Nephron (organoid): ENCODE measurements around the gene SMCHD1.

Experiments used
- H3K27ac Mint-ChIP-seq, 3 experiments: 2 replicates each; pipeline ENCODE4 v1.8.0; 2020; ENCODE audit warnings: mixed read lengths in 3 of 3, mild to moderate bottlenecking in 2 of 3, moderate library complexity in 1 of 3
- H3K27me3 Mint-ChIP-seq: 2 replicates; pipeline ENCODE4 v1.8.0; 2021; ENCODE audit warnings: low read depth, mild to moderate bottlenecking, moderate library complexity, mixed read lengths
- H3K36me3 Mint-ChIP-seq: 2 replicates; pipeline ENCODE4 v1.8.0; 2020; ENCODE audit warnings: low read depth, mixed read lengths
- H3K4me1 Mint-ChIP-seq: 2 replicates; pipeline ENCODE4 v1.8.0; 2020; ENCODE audit warnings: mixed read lengths
- H3K4me3 Mint-ChIP-seq, 3 experiments: 2 replicates each; pipeline ENCODE4 v1.8.0; 2020; ENCODE audit warnings: mild to moderate bottlenecking in 3 of 3, mixed read lengths in 3 of 3, moderate library complexity in 2 of 3
- H3K9me3 Mint-ChIP-seq: 2 replicates; pipeline ENCODE4 v1.8.0; 2020; ENCODE audit warnings: mixed read lengths
- TF ChIP-seq, protein P1 (sequence below), 3 experiments: fragments of 200-600 bp; sonication (generic); IDR thresholded peaks; one replicate each; pipeline ENCODE4 v1.5.0; 2021; ENCODE audit warnings: antibody characterized with exemption in 3 of 3; ENCODE audit not compliant: unreplicated experiment in 3 of 3

SMCHD1 gene

DNA sequence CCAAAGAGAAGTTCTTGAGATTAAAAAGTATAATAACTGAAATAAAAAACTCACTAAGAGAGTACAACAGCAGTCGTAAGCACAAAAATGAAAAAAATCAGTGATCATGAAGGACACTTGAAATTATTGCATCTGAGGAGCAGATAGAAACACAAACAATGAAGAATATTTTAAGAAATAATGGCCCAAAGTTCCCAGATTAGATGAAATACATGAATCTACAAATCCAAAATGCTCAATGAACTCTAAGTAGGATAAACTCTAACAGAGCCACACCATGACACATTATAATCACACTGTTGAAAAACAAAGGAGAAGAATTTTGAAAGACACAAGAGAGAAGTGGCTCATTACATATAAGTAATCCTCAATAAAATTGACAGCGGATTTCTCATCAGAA lies 159.4 kb downstream of the SMCHD1 start:
- H3K27ac Mint-ChIP-seq = no peak overlapping the region
- H3K36me3 Mint-ChIP-seq = peaks cover 14% of the 10 kb centered on the region
- no peaks in the 10 kb centered on the region for H3K4me1 Mint-ChIP-seq
- no peak overlapping the region for H3K4me3 Mint-ChIP-seq
- no peaks in the 10 kb centered on the region for H3K27me3 Mint-ChIP-seq
- TF ChIP-seq, protein P1, sequence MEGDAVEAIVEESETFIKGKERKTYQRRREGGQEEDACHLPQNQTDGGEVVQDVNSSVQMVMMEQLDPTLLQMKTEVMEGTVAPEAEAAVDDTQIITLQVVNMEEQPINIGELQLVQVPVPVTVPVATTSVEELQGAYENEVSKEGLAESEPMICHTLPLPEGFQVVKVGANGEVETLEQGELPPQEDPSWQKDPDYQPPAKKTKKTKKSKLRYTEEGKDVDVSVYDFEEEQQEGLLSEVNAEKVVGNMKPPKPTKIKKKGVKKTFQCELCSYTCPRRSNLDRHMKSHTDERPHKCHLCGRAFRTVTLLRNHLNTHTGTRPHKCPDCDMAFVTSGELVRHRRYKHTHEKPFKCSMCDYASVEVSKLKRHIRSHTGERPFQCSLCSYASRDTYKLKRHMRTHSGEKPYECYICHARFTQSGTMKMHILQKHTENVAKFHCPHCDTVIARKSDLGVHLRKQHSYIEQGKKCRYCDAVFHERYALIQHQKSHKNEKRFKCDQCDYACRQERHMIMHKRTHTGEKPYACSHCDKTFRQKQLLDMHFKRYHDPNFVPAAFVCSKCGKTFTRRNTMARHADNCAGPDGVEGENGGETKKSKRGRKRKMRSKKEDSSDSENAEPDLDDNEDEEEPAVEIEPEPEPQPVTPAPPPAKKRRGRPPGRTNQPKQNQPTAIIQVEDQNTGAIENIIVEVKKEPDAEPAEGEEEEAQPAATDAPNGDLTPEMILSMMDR (IDR thresholded peaks at IDR 0.05; ENCODE audit: unreplicated experiment in 3 of 3) = no peak
- peaks cover 68% of the 10 kb centered on the region for H3K9me3 Mint-ChIP-seq

DNA sequence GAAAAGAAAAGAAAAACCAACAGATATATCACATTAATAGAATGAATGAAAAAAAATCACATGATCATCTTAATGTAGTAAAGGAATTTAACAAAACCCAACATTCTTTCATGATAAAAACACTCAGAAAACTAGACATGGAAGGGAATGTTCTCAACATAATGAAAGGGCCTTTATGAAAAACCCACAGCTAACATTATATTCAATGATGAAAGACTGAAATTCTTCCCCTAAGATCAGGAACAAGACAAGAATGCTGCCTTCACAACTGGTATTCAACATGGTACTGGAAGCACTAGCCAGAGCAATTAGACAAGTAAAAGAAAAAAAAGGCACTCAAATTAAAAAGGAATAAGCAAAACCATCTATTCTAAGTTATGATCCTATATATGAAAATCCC lies 162.8 kb downstream of the SMCHD1 start:
- H3K27me3 Mint-ChIP-seq = no peaks in the 10 kb centered on the region
- no peak overlapping the region for H3K4me3 Mint-ChIP-seq
- no peak overlapping the region for H3K27ac Mint-ChIP-seq
- TF ChIP-seq, protein P1 (IDR thresholded peaks at IDR 0.05; ENCODE audit: unreplicated experiment in 3 of 3) = no peak
- H3K9me3 Mint-ChIP-seq = peaks cover 41% of the 10 kb centered on the region
- peaks cover 8% of the 10 kb centered on the region for H3K36me3 Mint-ChIP-seq
- H3K4me1 Mint-ChIP-seq = no peaks in the 10 kb centered on the region

DNA sequence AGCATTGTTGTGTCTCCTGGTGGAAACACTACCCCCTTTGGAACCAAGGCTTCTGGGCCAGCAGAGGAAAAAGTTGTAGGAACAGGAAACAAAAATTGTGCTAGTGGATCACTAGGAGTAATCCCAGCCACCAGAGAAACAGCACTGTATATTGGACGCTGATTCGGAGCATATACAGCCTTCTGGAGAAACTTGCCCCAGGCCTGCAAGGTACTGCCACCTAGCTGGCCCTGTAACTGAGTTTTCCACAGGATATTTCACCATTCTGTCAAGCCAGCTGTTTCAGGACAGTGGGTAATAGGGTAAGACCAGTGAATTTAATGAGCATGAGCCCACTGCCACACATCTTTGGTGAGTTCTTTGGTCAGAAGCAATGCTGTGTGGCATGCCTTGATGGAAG lies 166.2 kb downstream of the SMCHD1 start:
- peaks cover 22% of the 10 kb centered on the region for H3K9me3 Mint-ChIP-seq
- no peak overlapping the region for H3K4me3 Mint-ChIP-seq
- H3K36me3 Mint-ChIP-seq = no peaks in the 10 kb centered on the region
- peaks cover 5% of the 10 kb centered on the region for H3K4me1 Mint-ChIP-seq
- TF ChIP-seq, protein P1 (IDR thresholded peaks at IDR 0.05; ENCODE audit: unreplicated experiment in 3 of 3) = no peak
- H3K27ac Mint-ChIP-seq = no peak overlapping the region
- H3K27me3 Mint-ChIP-seq = no peaks in the 10 kb centered on the region

DNA sequence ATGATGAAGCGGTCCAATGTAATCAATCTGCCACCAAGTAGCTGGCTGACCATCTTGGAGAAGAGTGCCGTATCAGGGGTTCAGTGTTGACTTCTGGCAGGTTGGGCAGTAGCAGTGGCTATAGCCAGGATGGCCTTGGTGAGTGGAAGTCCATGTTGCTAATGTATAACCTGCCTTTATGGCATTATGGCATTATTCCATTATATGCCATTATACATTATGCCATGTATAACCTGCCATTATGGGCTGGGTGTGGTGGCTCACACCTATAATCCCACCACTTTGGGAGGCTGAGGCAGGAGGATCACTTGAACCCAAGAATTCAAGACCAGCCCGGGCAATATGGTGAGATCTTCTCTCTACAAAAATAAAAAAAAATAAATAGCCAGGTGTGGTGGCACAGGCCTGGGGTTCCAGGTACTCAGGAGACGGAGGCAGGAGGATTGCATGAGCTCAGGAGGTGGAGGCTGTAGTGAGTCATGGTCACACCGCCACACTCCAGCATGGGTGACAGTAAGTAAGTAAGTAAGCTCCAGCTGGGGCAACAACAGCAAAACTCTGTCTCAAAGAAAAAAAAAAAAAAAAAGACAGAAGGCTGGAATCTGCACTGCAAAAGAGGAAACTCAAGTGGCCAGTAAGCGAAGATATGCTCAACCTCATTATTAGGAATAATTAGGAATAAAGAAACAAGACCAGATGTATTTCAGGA lies 166.8 kb downstream of the SMCHD1 start:
- H3K9me3 Mint-ChIP-seq = peaks cover 16% of the 10 kb centered on the region
- TF ChIP-seq, protein P1 (IDR thresholded peaks at IDR 0.05; ENCODE audit: unreplicated experiment in 3 of 3) = no peak
- H3K27me3 Mint-ChIP-seq = no peaks in the 10 kb centered on the region
- peaks cover 9% of the 10 kb centered on the region for H3K4me1 Mint-ChIP-seq
- no peak overlapping the region for H3K27ac Mint-ChIP-seq
- no peak overlapping the region for H3K4me3 Mint-ChIP-seq
- H3K36me3 Mint-ChIP-seq = no peaks in the 10 kb centered on the region

DNA sequence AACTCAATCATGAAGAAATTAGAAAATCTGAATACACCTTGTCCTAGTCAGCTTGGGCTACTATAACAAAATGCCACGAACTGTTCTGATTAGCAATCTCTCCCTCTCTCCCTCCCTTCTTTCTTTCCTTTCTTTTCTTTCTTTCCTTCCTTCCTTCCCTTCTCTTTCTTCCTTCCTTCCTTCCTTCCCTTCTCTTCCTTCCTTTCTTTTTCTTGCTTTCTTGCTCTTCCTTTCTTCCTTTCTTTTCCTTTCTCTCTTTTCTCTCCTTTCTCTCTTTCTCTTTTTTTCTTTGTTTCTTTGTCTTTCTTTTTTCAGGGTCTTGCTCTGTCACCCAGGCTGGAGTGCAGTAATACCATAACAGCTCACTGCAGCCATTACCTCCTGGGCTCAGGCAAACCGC lies 167.7 kb downstream of the SMCHD1 start:
- Mint-ChIP-seq H3K9me3 (peaks cover 14% of the 10 kb centered on the region), H3K4me3 (no peak overlapping the region), H3K27me3 (no peaks in the 10 kb centered on the region), H3K4me1 (peaks cover 9% of the 10 kb centered on the region), H3K36me3 (no peaks in the 10 kb centered on the region), H3K27ac (no peak overlapping the region)
- TF ChIP-seq, protein P1 (IDR thresholded peaks at IDR 0.05; ENCODE audit: unreplicated experiment in 3 of 3) = no peak

DNA sequence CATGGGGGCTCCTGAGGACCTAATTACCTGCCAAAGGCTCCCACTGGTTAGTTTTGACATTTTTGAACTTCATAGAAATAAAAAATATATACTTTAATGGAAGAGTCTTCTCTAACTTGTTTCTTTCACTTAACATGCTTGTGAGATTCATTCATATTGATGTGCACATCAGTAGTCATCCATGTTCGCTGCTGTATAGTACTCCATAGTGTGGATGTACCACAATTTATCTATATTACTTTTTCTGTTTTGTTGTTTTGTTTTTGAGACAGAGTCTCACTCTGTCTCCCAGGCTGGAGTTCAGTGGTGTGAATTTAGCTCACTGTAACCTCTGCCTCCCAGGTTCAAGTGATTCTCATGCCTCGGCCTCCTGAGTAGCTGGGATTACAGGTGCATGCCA lies 168.4 kb downstream of the SMCHD1 start:
- no peaks in the 10 kb centered on the region for H3K36me3 Mint-ChIP-seq
- H3K27ac Mint-ChIP-seq = no peak overlapping the region
- peaks cover 9% of the 10 kb centered on the region for H3K4me1 Mint-ChIP-seq
- no peak overlapping the region for H3K4me3 Mint-ChIP-seq
- peaks cover 8% of the 10 kb centered on the region for H3K9me3 Mint-ChIP-seq
- H3K27me3 Mint-ChIP-seq = no peaks in the 10 kb centered on the region
- TF ChIP-seq, protein P1 (IDR thresholded peaks at IDR 0.05; ENCODE audit: unreplicated experiment in 3 of 3) = no peak
